H1 (cell line): Measurements from ENCODE around the gene GIGYF2. TPM values are rescaled to one million over a fixed set of nuclear protein-coding genes. Genes with fewer than 3 reads are reported as not detected.

Source experiments
- CTCF ChIA-PET: fragments of 300-600 bp; sonication (Branson Sonifier 250); formaldehyde crosslinking; loops from one replicate; lab custom pipeline; 2021; ENCODE audit not compliant: partially characterized antibody; lab: Charles Lee
- POLR2A ChIA-PET: fragments of 300-600 bp; sonication (Branson Sonifier 250); formaldehyde crosslinking; loops from one replicate; lab custom pipeline; 2021; ENCODE audit warnings: inconsistent platforms; ENCODE audit not compliant: partially characterized antibody; lab: Charles Lee
- DNase-seq, 2 experiments: peaks; one replicate each; pipeline versions ENCODE4 v3.0.0 to v3.0.0-alpha.2; 2010 to 2022; ENCODE audit warnings: low spot score in 2 of 2, low read depth in 1 of 2, mixed read lengths in 1 of 2
- FAIRE-seq: peaks from 2 replicates; lab custom pipeline; 2011; peaks lifted over from hg19 to GRCh38; lab: Jason Lieb, UNC
- H2AFZ ChIP-seq: 2 replicates; pipeline ENCODE4 v1.8.1; 2012; ENCODE audit warnings: low read length, inconsistent platforms
- H2AK5ac ChIP-seq: 2 replicates; pipeline ENCODE4 v1.6.1; 2013; ENCODE audit warnings: low read depth, low read length
- H2BK120ac ChIP-seq: replicated peaks from 2 replicates; pipeline ENCODE3; 2013; ENCODE audit warnings: low read depth, low read length, inconsistent platforms
- H2BK12ac ChIP-seq: 2 replicates; pipeline ENCODE4 v1.6.1; 2013; ENCODE audit warnings: low read depth, low read length
- H2BK15ac ChIP-seq: 2 replicates; pipeline ENCODE4 v1.6.1; 2013; ENCODE audit warnings: low read length
- H2BK20ac ChIP-seq: 2 replicates; pipeline ENCODE4 v1.6.1; 2013; ENCODE audit warnings: low read length
- H2BK5ac ChIP-seq: 2 replicates; pipeline ENCODE4 v1.6.1; 2013; ENCODE audit warnings: low read depth, low read length
- H3K14ac ChIP-seq: 2 replicates; pipeline ENCODE4 v1.6.1; 2013; ENCODE audit warnings: inconsistent platforms; ENCODE audit not compliant: insufficient read length
- H3K18ac ChIP-seq: 2 replicates; pipeline ENCODE4 v1.6.1; 2013; ENCODE audit warnings: low read length; ENCODE audit errors: extremely low read depth
- H3K23ac ChIP-seq: 2 replicates; pipeline ENCODE4 v1.6.1; 2013; ENCODE audit warnings: inconsistent platforms; ENCODE audit not compliant: insufficient read length
- H3K23me2 ChIP-seq: 2 replicates; pipeline ENCODE4 v1.6.1; 2013; ENCODE audit warnings: low read depth, low read length
- H3K27ac ChIP-seq: 2 replicates; pipeline ENCODE4 v1.6.1; 2011; ENCODE audit warnings: low read depth, low read length, inconsistent platforms
- H3K27me3 ChIP-seq, 4 experiments: replicated peaks in 1 of 4; 1 replicate in 1 of 4; 2 replicates in 3 of 4; pipeline versions ENCODE4 v1.6.1 to v1.8.1; 2011 to 2013; ENCODE audit warnings: low read length in 3 of 4, mild to moderate bottlenecking in 3 of 4, inconsistent platforms in 2 of 4, mixed read lengths in 2 of 4, moderate library complexity in 1 of 4; ENCODE audit not compliant: control insufficient read depth in 3 of 4, insufficient read depth in 3 of 4; ENCODE audit errors: extremely low read depth in 1 of 4
- H3K36me3 ChIP-seq, 4 experiments: 2 replicates each; pipeline versions ENCODE4 v1.6.1 to v1.8.1; 2011 to 2013; ENCODE audit warnings: mild to moderate bottlenecking in 4 of 4, low read length in 3 of 4, moderate library complexity in 2 of 4, control low read depth in 1 of 4, inconsistent platforms in 1 of 4; ENCODE audit not compliant: insufficient read depth in 4 of 4, control insufficient read depth in 2 of 4
- H3K4ac ChIP-seq: replicated peaks from 2 replicates; pipeline ENCODE3; 2013; ENCODE audit warnings: low read length, low read depth, mixed read lengths, inconsistent platforms; ENCODE audit not compliant: insufficient read length
- H3K4me1 ChIP-seq, 4 experiments: replicated peaks in 1 of 4; 1 replicate in 1 of 4; 2 replicates in 3 of 4; pipeline versions ENCODE4 v1.6.1 to v1.8.1; 2011 to 2013; ENCODE audit warnings: low read length in 3 of 4, inconsistent platforms in 2 of 4, mixed read lengths in 1 of 4; ENCODE audit not compliant: insufficient read depth in 4 of 4, control insufficient read depth in 3 of 4
- H3K4me2 ChIP-seq, 2 experiments: 2 replicates each; pipeline versions ENCODE4 v1.6.1 to v1.8.1; 2011 to 2013; ENCODE audit warnings: low read depth in 2 of 2, low read length in 2 of 2, control low read depth in 1 of 2, inconsistent platforms in 1 of 2, mild to moderate bottlenecking in 1 of 2; ENCODE audit not compliant: insufficient read depth in 1 of 2
- H3K4me3 ChIP-seq, 4 experiments: fragments of 200-600, 300-600 bp in 1 of 4; sonication (generic), shearing (Covaris generic), sonication (Bioruptor Twin) in 1 of 4; 2 replicates each; pipeline versions ENCODE4 v1.5.1 to v1.8.1; 2011 to 2016; ENCODE audit warnings: low read length in 4 of 4, low read depth in 3 of 4, control low read depth in 2 of 4, inconsistent platforms in 2 of 4, mild to moderate bottlenecking in 2 of 4, mixed read lengths in 1 of 4, moderate library complexity in 1 of 4; ENCODE audit not compliant: insufficient read depth in 2 of 4; ENCODE audit errors: extremely low read depth in 1 of 4
- H3K56ac ChIP-seq: replicated peaks from 2 replicates; pipeline ENCODE3; 2013; ENCODE audit warnings: low read depth, mild to moderate bottlenecking, mixed read lengths, low read length, inconsistent platforms; ENCODE audit not compliant: insufficient read length
- H3K79me1 ChIP-seq: 2 replicates; pipeline ENCODE4 v1.6.1; 2013; ENCODE audit warnings: low read depth, low read length, control low read depth
- H3K79me2 ChIP-seq, 2 experiments: 2 replicates each; pipeline versions ENCODE4 v1.6.1 to v1.8.1; 2012 to 2013; ENCODE audit warnings: low read length in 2 of 2, mild to moderate bottlenecking in 2 of 2, inconsistent platforms in 1 of 2; ENCODE audit not compliant: insufficient read depth in 2 of 2, control insufficient read depth in 1 of 2
- H3K9ac ChIP-seq, 4 experiments: replicated peaks in 1 of 4; 1 replicate in 1 of 4; 2 replicates in 3 of 4; pipeline versions ENCODE4 v1.6.1 to v1.8.1; 2011 to 2013; ENCODE audit warnings: low read depth in 3 of 4, low read length in 3 of 4, control low read depth in 2 of 4, mild to moderate bottlenecking in 2 of 4, moderate library complexity in 2 of 4, inconsistent platforms in 1 of 4; ENCODE audit errors: extremely low read depth in 1 of 4
- H3K9me3 ChIP-seq, 2 experiments: 2 replicates each; pipeline versions ENCODE4 v1.6.1 to v1.8.1; 2012 to 2013; ENCODE audit warnings: mild to moderate bottlenecking in 2 of 2, moderate library complexity in 2 of 2, control low read depth in 1 of 2, inconsistent platforms in 1 of 2, low read depth in 1 of 2, low read length in 1 of 2, mixed read lengths in 1 of 2; ENCODE audit not compliant: insufficient read depth in 2 of 2
- H4K20me1 ChIP-seq, 2 experiments: replicated peaks in 1 of 2; 2 replicates each; pipeline versions ENCODE3 to v1.8.1; 2011 to 2013; ENCODE audit warnings: inconsistent platforms in 2 of 2, low read length in 2 of 2, mild to moderate bottlenecking in 1 of 2; ENCODE audit not compliant: insufficient read depth in 2 of 2, control insufficient read depth in 1 of 2
- H4K5ac ChIP-seq: 2 replicates; pipeline ENCODE4 v1.6.1; 2013; ENCODE audit warnings: low read length, low read depth, mixed read lengths, inconsistent platforms; ENCODE audit not compliant: insufficient read length
- H4K8ac ChIP-seq: 2 replicates; pipeline ENCODE4 v1.8.0; 2013; ENCODE audit warnings: mild to moderate bottlenecking, moderate library complexity, low read length, inconsistent platforms; ENCODE audit not compliant: insufficient read depth; ENCODE audit errors: extremely low read depth
- H4K91ac ChIP-seq: replicated peaks from 2 replicates; pipeline ENCODE3; 2013; ENCODE audit warnings: low read length, mixed read lengths, inconsistent platforms; ENCODE audit not compliant: insufficient read length
- BACH1 ChIP-seq: IDR thresholded peaks from 2 replicates; pipeline ENCODE4 v1.6.1; 2012; ENCODE audit warnings: low read length, improper control_type of control experiment
- CBX8 ChIP-seq: fragments of 300-800, 300-1000 bp; sonication (generic); IDR thresholded peaks from 2 replicates; pipeline ENCODE4 v1.7.1; 2016; ENCODE audit warnings: low read depth, low read length, borderline replicate concordance
- SRF ChIP-seq: IDR thresholded peaks from 2 replicates; pipeline ENCODE4 v1.6.1; 2011; ENCODE audit warnings: mild to moderate bottlenecking, low read depth, low read length, moderate library complexity
- TEAD4 ChIP-seq: IDR thresholded peaks from 2 replicates; pipeline ENCODE4 v1.6.1; 2012; ENCODE audit warnings: low read depth, low read length, inconsistent platforms, mixed read lengths
- WGBS, 2 experiments: shearing (Covaris generic) in 1 of 2; methylation state at CpG; one replicate each; pipeline versions ENCODE4 v1.1.6 to v1.1.7; 2013 to 2015; ENCODE audit warnings: low lambda C conversion rate in 2 of 2, mixed read lengths in 2 of 2, inconsistent platforms in 1 of 2, low coverage in 1 of 2, missing lambda C conversion rate in 1 of 2; ENCODE audit not compliant: insufficient replicate concordance in 2 of 2, insufficient coverage in 1 of 2, insufficient read length in 1 of 2; ENCODE audit errors: extremely low coverage in 1 of 2, missing lambda C conversion rate in 1 of 2; 5-methylcytosine and 5-hydroxymethylcytosine counted together
- polyA plus RNA-seq, 7 experiments: library from polyadenylated mRNA; depleted of rRNA in 3 of 7; stranded (reverse) in 5 of 7; unstranded in 2 of 7; fragments of >200 nt in 5 of 7; fragments of 200-250 nt in 2 of 7; gene quantifications; 1 replicate in 5 of 7; 2 replicates in 1 of 7; 4 replicates in 1 of 7; pipeline versions ENCODE4 v1.2.1 to v1.2.3, GENCODE V29; 2011 to 2013; ENCODE audit warnings: missing spikeins in 2 of 7, mixed read lengths in 2 of 7
- total RNA-seq: library from RNA; stranded (reverse); fragmentation: NEBNext Ultra II Directional; extraction: Animal tissue kit (Norgen Biotek cat#: 25700); gene quantifications from 2 replicates; pipeline ENCODE4 v1.2.1, GENCODE V29; 2021

GIGYF2 gene
- total and polyA plus RNA-seq, 2 of the 8 experiments (the other 6 are each of a cell fraction or from before 2014, with no cell fraction given) = 22.3 to 62.0 TPM

GRCh38 chr2:232850039-232850438, 152.9 kb downstream of the GIGYF2 start:
- Histone ChIP-seq H2BK15ac (no peak overlapping the region), H2BK20ac (no peak overlapping the region), H3K27ac (no peak overlapping the region), H3K79me1 (no peaks in the 10 kb centered on the region), H2AFZ (no peak overlapping the region), H2AK5ac (no peak overlapping the region), H3K14ac (no peak overlapping the region), H4K8ac (no peak overlapping the region; the same call in 1 of the 2 replicates), H3K4me1 (no peaks in the 10 kb centered on the region), H3K4me2 (no peak overlapping the region), H3K4me3 (no peak overlapping the region), H3K79me2 (no peaks in the 10 kb centered on the region), H3K4ac (no peak overlapping the region), H2BK12ac (no peak overlapping the region), H3K18ac (no peak overlapping the region), H3K9ac (no peak overlapping the region), H4K5ac (no peak overlapping the region), H4K91ac (no peak overlapping the region), H3K56ac (no peak overlapping the region), H3K23ac (no peak overlapping the region), H3K27me3 (no peaks in the 10 kb centered on the region), H3K9me3 (no peaks in the 10 kb centered on the region), H2BK120ac (no peak overlapping the region), H3K36me3 (peaks cover 16 to 67% (median 40%) of the 10 kb centered on the region in 4 experiments), H3K23me2 (no peaks in the 10 kb centered on the region), H4K20me1 (peaks cover 0 to 2% of the 10 kb centered on the region in 2 experiments), H2BK5ac (no peak overlapping the region)
- FAIRE-seq = no peak
- 85% methylated on average over 3 of the region's 3 CpGs; no CpG with 5 or more reads in 1 of the 2 experiments for WGBS, 2 experiments
- ChIA-PET POLR2A (no interaction called here), CTCF (interaction anchor here (0.7 to 1.7 kb wide), 3 partner anchors 13 to 400 kb away, joined by 3 read pairs; no protein-coding TSS in a partner anchor)
- DNase-seq = no peak
- TF ChIP-seq BACH1 (no peak), CBX8 (no peak), TEAD4 (no peak), SRF (no peak)
